Hematopoietic multipotent progenitor cell treated with erythropoietin and hydrocortisone succinate and interleukin-3 and kit ligand, for 8 days (in vitro differentiated cells): ENCODE measurements around the gene CSF3R.
"Not testable (repeated sequence)": the region's sequence is repeated elsewhere in the genome, so short reads cannot be mapped to it uniquely, and the experiment has no call there.

Experiments used
- DNase-seq: peaks from one replicate; pipeline ENCODE4 v3.0.0-alpha.2; 2015

Gene CSF3R

GRCh38 chr1:36512842-36513241, 30.1 kb upstream of the CSF3R start:
- DNase-seq, result no peak

GRCh38 chr1:36511804-36512798, 29.4 kb upstream of the CSF3R start:
- DNase-seq, result no peak

- not testable (repeated sequence) for DNase-seq
Observed at GRCh38 chr1:36511220-36511619, 28.5 kb upstream of the CSF3R start.

GRCh38 chr1:36510418-36510817, 27.7 kb upstream of the CSF3R start:
- no peak for DNase-seq

GRCh38 chr1:36508257-36508656, 25.5 kb upstream of the CSF3R start:
- no peak for DNase-seq

GRCh38 chr1:36506276-36506920, 23.7 kb upstream of the CSF3R start:
- DNase-seq, result no peak

- DNase-seq, result no peak
Observed at GRCh38 chr1:36503733-36504132, 21.0 kb upstream of the CSF3R start.

- DNase-seq, result no peak
Observed at GRCh38 chr1:36503159-36503558, 20.4 kb upstream of the CSF3R start.

GRCh38 chr1:36502616-36503015, 19.9 kb upstream of the CSF3R start:
- DNase-seq, result no peak

- DNase-seq, result not testable (repeated sequence)
Observed at GRCh38 chr1:36501911-36502310, 19.2 kb upstream of the CSF3R start.

- no peak for DNase-seq
Observed at GRCh38 chr1:36497207-36497606, 14.5 kb upstream of the CSF3R start.

- no peak for DNase-seq
Observed at GRCh38 chr1:36494971-36495370, 12.3 kb upstream of the CSF3R start.

- DNase-seq, result no peak
Observed at GRCh38 chr1:36493524-36493923, 10.8 kb upstream of the CSF3R start.

GRCh38 chr1:36492491-36492890, 9.8 kb upstream of the CSF3R start:
- DNase-seq, result peak; percentile 73

- not testable (repeated sequence) for DNase-seq
Observed at GRCh38 chr1:36489258-36490051, 6.7 kb upstream of the CSF3R start.

GRCh38 chr1:36487906-36488305, 5.2 kb upstream of the CSF3R start:
- DNase-seq, result no peak

- not testable (repeated sequence) for DNase-seq
Observed at GRCh38 chr1:36487336-36487725, 4.6 kb upstream of the CSF3R start.

GRCh38 chr1:36486439-36487335, 4.0 kb upstream of the CSF3R start:
- peak; percentile 33 for DNase-seq

- DNase-seq, result no peak
Observed at GRCh38 chr1:36486093-36486438, 3.4 kb upstream of the CSF3R start.

- DNase-seq, result no peak
Observed at GRCh38 chr1:36484099-36484498, 1.4 kb upstream of the CSF3R start.

GRCh38 chr1:36481771-36482723, 666 bp downstream of the CSF3R start:
- no peak for DNase-seq
